Measurements from ENCODE around the gene CCDC138. TPM values are rescaled to one million over a fixed set of nuclear protein-coding genes. Genes with fewer than 3 reads are reported as not detected.

Gene CCDC138
- total RNA-seq, 1 experiment from 2014 or later: 14.9 TPM

DNA sequence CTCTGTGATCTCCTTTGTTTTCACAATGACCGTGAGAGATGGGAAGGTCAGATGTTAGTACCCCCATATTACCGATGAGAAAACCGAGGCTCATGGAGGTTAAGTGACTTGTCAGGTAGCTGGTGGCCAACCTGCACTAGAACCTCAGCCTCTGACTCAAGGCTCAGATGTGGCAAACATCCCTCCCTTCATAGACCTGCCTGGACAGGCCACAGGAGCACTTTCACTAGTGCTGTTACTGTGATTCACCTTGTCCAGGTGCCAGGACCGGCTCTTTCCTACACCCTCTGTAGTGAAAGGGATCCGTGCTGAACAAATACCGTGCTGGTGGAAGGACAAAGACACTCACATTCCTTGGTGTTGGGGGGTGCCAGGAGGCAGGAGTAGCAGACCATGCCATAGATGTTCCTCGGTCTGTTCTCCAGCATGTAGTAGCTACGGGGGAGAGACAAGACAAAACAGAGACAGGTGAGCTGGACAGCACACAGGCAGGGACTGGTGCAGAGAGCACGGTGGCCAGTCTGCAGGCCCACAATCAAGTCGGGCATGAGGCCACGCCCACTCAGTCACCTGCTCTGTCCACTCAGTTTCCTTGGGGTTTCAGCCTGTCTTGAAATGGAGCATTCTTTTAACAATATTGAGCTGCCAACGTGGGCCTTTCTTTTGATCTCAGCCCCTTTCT lies 136.6 kb downstream of the CCDC138 start:
- TF ChIP-seq, protein P1, sequence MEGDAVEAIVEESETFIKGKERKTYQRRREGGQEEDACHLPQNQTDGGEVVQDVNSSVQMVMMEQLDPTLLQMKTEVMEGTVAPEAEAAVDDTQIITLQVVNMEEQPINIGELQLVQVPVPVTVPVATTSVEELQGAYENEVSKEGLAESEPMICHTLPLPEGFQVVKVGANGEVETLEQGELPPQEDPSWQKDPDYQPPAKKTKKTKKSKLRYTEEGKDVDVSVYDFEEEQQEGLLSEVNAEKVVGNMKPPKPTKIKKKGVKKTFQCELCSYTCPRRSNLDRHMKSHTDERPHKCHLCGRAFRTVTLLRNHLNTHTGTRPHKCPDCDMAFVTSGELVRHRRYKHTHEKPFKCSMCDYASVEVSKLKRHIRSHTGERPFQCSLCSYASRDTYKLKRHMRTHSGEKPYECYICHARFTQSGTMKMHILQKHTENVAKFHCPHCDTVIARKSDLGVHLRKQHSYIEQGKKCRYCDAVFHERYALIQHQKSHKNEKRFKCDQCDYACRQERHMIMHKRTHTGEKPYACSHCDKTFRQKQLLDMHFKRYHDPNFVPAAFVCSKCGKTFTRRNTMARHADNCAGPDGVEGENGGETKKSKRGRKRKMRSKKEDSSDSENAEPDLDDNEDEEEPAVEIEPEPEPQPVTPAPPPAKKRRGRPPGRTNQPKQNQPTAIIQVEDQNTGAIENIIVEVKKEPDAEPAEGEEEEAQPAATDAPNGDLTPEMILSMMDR (IDR thresholded peaks at IDR 0.05; ENCODE audit: insufficient read depth in 1 of 2, low read depth in 1 of 2, low read length in 1 of 2, severe bottlenecking in 1 of 2, unreplicated experiment in 1 of 2): no peak
- BruUV-seq (replicated peaks): no TSS peak
- CTCF ChIA-PET: no interaction called here
- Mint-ChIP-seq H3K36me3 (ENCODE audit: insufficient read depth, unreplicated experiment) (no peaks in the 10 kb centered on the region), H3K4me1 (ENCODE audit: low read depth, unreplicated experiment) (peaks cover 8% of the 10 kb centered on the region), H3K27ac (ENCODE audit: unreplicated experiment) (no peak overlapping the region), H3K4me3 (ENCODE audit: unreplicated experiment) (no peak overlapping the region), H3K9me3 (ENCODE audit: unreplicated experiment) (no peaks in the 10 kb centered on the region), H3K27me3 (ENCODE audit: insufficient read depth, unreplicated experiment) (no peaks in the 10 kb centered on the region)
- DNase-seq: no peak
- no peak overlapping the region for H3K4me3 ChIP-seq (ENCODE audit: low read depth, low read length)
- H3K27me3 ChIP-seq (replicated peaks; ENCODE audit: control insufficient read depth, insufficient read depth, low read length): no peaks in the 10 kb centered on the region
- H3K4me1 ChIP-seq: no peaks in the 10 kb centered on the region
- POLR2A ChIA-PET: no interaction called here
- intact Hi-C loops (cut with micrococcal nuclease; ENCODE audit: unreplicated experiment): loop anchor here (1.0 kb wide), 1 partner anchor 66 kb away; the partner anchor contains the start of gene EDAR
- no peaks in the 10 kb centered on the region for H3K9me3 ChIP-seq
- H3K36me3 ChIP-seq (ENCODE audit: control insufficient read depth, insufficient read depth, low read length): no peaks in the 10 kb centered on the region

DNA sequence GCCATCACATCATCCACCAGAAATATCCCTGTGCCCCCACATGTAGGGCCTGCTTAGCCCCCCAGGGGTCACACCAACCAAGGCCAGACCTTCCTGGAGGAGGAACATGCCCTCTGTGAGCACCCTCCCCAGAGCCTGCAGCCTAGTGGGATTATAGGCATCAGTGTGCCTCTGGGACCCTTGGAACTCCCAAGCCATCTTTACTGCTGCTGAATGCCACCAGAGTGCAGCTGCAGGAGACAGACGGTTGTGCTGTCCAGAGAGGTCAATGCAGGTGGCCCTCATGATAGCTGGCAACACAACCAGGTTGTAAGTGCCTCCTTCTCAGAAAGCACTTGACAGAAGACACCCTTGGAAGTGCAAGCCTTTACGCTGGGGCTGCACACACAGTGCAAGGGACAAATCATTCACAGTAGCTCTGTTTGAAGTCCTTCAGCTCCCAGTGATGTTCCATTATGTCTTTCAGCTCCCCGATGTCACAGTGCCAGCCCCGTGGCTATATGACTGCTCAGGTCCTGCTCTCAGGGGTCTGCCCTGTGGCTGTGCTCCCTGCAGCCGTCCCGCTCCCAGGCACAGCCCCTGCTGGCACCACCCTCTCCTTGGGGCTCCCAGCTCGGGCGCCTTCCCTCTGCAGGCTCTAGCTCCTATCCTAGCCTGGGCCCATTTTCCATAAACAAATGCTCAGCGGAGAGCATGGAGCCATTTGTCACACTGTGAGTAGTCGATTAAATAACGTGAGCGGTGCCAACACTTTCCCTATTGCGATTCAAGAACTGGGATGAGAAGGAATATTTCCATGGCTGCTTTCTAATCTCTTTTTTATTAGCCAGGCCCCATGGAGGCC lies 137.4 kb downstream of the CCDC138 start:
- intact Hi-C loops (cut with micrococcal nuclease; ENCODE audit: unreplicated experiment): loop anchor here (1.0 kb wide), 1 partner anchor 65 kb away; the partner anchor contains the start of gene EDAR
- Mint-ChIP-seq H3K4me3 (ENCODE audit: unreplicated experiment) (no peak overlapping the region), H3K9me3 (ENCODE audit: unreplicated experiment) (no peaks in the 10 kb centered on the region), H3K27ac (ENCODE audit: unreplicated experiment) (no peak overlapping the region), H3K4me1 (ENCODE audit: low read depth, unreplicated experiment) (peaks cover 8% of the 10 kb centered on the region), H3K36me3 (ENCODE audit: insufficient read depth, unreplicated experiment) (no peaks in the 10 kb centered on the region), H3K27me3 (ENCODE audit: insufficient read depth, unreplicated experiment) (no peaks in the 10 kb centered on the region)
- Histone ChIP-seq H3K27me3 (replicated peaks; ENCODE audit: control insufficient read depth, insufficient read depth, low read length) (no peaks in the 10 kb centered on the region), H3K9me3 (no peaks in the 10 kb centered on the region), H3K4me1 (no peaks in the 10 kb centered on the region), H3K36me3 (ENCODE audit: control insufficient read depth, insufficient read depth, low read length) (no peaks in the 10 kb centered on the region), H3K4me3 (ENCODE audit: low read depth, low read length) (no peak overlapping the region)
- CTCF ChIA-PET: no interaction called here
- TF ChIP-seq, protein P1 (IDR thresholded peaks at IDR 0.05; ENCODE audit: insufficient read depth in 1 of 2, low read depth in 1 of 2, low read length in 1 of 2, severe bottlenecking in 1 of 2, unreplicated experiment in 1 of 2): no peak
- DNase-seq: no peak
- POLR2A ChIA-PET: no interaction called here
- no TSS peak for BruUV-seq (replicated peaks)

DNA sequence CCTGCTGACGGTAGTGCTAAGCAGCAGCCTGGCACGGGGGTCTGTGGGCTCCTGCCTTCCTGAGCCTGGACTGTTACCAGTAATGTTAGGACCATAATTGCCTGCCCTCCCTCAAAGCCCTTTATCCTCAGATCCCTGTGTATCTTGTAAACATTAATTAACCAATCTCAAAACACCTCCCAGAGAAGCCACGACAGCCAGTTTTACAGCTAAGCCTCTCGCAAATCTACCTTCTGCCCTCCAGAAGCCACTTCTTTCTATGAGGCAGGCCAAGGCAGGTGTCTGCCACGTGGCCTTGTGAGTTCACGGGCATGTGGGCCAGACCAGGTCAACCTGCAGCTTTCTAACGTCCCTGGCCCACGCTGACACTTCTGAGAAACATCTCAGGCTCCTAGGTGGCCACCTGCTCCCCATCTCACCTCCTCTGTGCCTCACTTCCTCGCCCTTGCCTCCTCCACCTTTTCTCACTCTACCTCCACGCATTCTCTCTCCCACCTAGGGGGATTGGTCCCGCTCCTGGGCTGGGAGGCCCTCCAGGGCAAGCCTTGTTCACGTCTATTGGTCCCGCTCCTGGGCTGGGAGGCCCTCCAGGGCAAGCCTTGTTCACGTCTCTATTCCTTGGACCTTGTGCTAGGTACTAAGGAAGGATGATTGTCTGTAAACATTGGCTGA lies 138.1 kb downstream of the CCDC138 start:
- H3K27me3 ChIP-seq (replicated peaks; ENCODE audit: control insufficient read depth, insufficient read depth, low read length): no peaks in the 10 kb centered on the region
- H3K36me3 ChIP-seq (ENCODE audit: control insufficient read depth, insufficient read depth, low read length): no peaks in the 10 kb centered on the region
- H3K27me3 Mint-ChIP-seq (ENCODE audit: insufficient read depth, unreplicated experiment): no peaks in the 10 kb centered on the region
- POLR2A ChIA-PET: no interaction called here
- H3K4me3 Mint-ChIP-seq (ENCODE audit: unreplicated experiment): no peak overlapping the region
- H3K9me3 ChIP-seq: no peaks in the 10 kb centered on the region
- DNase-seq: no peak
- no peak overlapping the region for H3K27ac Mint-ChIP-seq (ENCODE audit: unreplicated experiment)
- H3K4me1 Mint-ChIP-seq (ENCODE audit: low read depth, unreplicated experiment): peaks cover 8% of the 10 kb centered on the region
- no peaks in the 10 kb centered on the region for H3K36me3 Mint-ChIP-seq (ENCODE audit: insufficient read depth, unreplicated experiment)
- no peaks in the 10 kb centered on the region for H3K4me1 ChIP-seq
- TF ChIP-seq, protein P1 (IDR thresholded peaks at IDR 0.05; ENCODE audit: insufficient read depth in 1 of 2, low read depth in 1 of 2, low read length in 1 of 2, severe bottlenecking in 1 of 2, unreplicated experiment in 1 of 2): no peak
- no TSS peak for BruUV-seq (replicated peaks)
- H3K9me3 Mint-ChIP-seq (ENCODE audit: unreplicated experiment): no peaks in the 10 kb centered on the region
- no peak overlapping the region for H3K4me3 ChIP-seq (ENCODE audit: low read depth, low read length)
- CTCF ChIA-PET: no interaction called here
- intact Hi-C loops (cut with micrococcal nuclease; ENCODE audit: unreplicated experiment): loop anchor here (5.0 kb wide), 1 partner anchor 138 kb away; no protein-coding TSS in a partner anchor
